Cardiac septum (tissue), 1 donor: Measurements from ENCODE around the gene ZSWIM6. TPM values are rescaled to one million over a fixed set of nuclear protein-coding genes. Genes with fewer than 3 reads are reported as not detected.

ENCODE experiments used
- DNase-seq: peaks from one replicate; pipeline ENCODE4 v3.0.0-alpha.2; 2020; ENCODE audit warnings: low spot score
- intact Hi-C: fragments of 100-400 bp; cut with DNase I; formaldehyde crosslinking; loops from one replicate; pipeline ENCODE4 v1.14.0; 2022
- total RNA-seq: library from RNA; stranded (reverse); fragmentation: NEBNext Ultra II Directional; extraction: Animal tissue kit (Norgen Biotek cat#: 25700); gene quantifications from one replicate; pipeline ENCODE4 v1.2.1, GENCODE V29; 2021
- donor health status: DM: no; HTN: no; CAD: no.

The ZSWIM6 gene
- total RNA-seq, 1 donor from 2014 or later, result 6.7 TPM

DNA sequence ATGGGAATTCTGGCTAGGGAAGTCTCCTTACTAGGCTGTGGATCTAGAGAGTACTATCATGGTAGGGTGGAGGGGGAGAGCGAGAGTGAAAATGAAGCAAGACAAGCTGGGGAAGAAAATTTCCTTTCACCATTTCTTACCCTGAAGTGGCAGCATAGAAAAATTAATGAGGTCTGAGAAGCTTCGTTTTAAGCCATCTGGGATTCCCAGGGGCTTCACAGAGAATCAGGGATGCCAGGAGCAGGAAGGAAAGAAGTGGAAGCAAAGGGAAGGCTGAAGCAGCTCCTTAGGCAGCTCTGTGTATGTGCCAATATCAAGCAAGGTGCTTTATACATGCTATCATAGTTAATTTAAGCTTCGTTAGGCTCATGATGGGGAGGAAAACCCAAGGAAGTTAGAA lies 169.9 kb downstream of the ZSWIM6 start:
- DNase-seq, result no peak
- intact Hi-C loops, result no loop called here

DNA sequence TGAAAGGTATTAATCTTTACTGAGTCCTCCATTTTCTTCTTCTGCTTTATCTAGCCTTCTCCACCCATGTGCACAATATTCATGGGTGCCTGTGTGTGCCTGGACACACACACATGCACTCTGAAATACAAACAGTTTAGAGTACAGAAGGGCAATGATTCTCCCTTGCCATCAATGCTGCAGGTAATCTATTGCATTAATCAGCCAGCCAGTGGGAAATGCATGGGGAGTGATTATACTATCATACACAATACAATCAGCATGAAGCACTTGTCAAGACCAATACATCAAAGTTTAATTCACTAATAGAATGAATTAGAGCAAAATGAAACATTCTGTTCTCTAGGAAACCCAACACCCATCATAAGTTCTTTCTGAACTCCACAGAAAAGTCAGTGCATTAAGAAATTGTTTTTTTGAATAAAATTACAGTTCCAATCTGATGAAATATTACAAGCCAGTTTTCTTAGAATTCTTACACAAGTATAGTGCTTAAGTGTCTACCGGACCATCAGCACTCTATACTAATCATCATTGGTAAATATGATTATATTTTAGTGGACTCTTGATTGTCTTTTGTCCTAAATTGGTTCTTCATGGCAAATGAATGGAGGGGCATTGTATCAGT lies 172.2 kb downstream of the ZSWIM6 start:
- DNase-seq, result no peak
- intact Hi-C loops, result no loop called here

DNA sequence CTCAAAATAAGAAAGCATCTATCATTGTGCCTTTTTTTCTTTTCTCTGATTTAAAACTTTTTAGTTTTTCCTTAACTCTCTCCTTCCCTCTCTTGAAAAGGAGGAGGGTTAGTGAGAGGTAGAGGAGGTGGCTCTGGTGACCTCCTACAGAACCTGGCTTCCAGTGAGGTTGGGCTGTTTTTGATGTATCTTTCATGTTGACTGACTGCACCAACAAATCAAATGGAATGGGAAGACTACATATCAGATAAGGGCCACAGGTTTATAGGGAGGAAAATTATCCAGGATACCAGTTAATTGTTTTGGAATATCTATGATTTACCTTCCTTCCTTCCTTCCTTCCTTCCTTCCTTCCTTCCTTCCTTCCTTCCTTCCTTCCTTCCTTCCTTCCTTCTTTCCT lies 173.2 kb downstream of the ZSWIM6 start:
- no peak for DNase-seq
- intact Hi-C loops, result no loop called here

DNA sequence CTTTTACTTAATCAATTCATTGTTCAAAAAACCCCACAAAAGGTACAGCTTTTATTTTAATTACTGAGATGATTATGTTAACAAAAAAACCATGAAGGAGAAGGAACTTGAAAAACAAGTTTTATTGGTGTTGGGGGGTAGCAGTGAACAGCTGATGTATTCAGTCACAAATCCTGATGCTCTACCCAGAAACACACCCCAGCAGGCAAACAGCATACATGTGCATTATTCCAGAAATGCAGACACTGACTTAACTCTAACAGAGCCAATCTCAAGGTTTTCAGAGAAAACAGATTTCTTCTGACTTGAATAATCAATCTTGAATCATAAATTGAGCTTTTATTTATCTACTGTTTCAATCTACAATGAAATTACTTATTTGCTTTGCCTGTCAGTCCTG lies 175.2 kb downstream of the ZSWIM6 start:
- DNase-seq, result no peak
- intact Hi-C loops, result no loop called here

DNA sequence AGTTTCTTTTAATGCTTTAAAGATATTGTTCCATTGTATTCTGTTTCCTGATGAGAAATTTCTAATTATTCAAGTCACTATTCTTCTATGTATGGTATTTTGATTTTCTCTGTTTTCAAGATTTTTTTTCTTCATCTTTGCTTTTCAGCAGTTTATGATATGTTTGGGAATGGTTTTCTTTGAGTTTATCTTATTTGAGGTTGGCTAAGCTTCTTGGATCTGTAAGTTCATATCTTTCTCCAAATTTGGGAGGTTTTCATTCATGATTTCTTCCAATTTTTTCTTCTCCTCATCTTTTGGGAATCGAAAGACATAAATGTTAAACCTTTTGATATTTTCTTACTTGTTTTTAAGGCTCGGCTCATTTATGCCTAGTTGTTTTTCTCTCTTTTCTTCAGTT lies 184.9 kb downstream of the ZSWIM6 start:
- DNase-seq, result no peak
- intact Hi-C loops, result no loop called here

DNA sequence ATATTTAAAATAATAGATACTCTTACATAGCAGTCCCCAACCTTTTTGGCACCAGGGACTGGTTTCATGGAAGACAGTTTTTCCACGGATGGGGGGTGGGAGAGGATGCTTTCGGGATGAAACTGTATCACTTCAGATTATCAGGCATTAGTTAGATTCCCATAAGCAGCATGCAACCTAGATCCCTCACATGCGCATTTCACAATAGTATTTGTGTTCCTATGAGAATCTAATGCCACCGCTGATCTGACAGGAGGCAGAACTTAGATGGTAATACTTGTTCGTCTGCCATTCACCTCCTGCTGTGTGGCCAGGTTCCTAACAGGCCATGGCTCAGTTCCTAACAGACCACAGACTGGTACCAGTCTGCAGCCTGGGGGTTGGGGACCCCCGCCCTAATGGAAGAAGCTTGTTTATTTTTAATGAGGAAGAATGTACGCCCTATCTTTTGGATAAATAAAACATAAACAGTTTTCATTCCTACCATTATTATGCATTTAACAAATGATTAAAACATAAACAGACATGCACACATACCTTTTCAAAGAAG lies 187.7 kb downstream of the ZSWIM6 start:
- intact Hi-C loops, result no loop called here
- DNase-seq, result no peak

DNA sequence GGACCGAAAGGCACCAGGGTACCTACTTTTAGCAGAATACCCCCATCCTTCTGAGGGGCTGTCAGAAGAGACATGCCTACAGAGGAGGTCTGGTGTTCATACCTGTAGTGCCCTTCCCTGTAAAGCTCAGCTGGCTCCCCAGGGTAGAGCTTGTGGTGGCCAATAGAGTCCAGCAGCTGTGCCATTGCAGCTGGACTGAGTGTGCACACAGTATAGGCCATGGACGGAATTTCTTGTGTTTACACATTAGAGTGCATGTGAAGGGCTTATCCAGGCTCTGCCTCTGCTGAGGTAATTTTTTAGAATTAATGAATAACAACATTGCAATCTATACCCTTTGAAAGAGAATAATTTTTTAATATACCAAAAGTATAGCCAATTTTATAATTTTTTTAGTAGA lies 191.0 kb downstream of the ZSWIM6 start:
- no peak for DNase-seq
- intact Hi-C loops, result no loop called here

DNA sequence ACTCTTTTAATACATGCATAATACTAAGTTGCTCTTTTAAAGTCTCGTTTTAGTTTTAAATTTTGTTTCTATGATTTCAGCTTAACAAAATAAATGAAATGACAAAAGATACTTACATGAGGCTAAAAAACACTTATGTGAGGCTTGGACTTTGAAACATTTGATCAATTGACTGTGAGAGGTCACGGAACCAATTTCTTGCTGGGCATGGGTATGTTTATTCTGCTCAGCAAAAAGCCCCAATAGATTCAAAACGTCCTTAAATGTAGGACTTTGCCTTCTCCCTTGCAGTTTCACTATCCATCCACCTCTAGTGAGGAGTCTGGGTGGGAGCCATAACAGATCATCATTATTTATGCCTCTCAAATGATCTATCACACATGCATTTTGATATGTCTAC lies 191.9 kb downstream of the ZSWIM6 start:
- intact Hi-C loops, result no loop called here

DNA sequence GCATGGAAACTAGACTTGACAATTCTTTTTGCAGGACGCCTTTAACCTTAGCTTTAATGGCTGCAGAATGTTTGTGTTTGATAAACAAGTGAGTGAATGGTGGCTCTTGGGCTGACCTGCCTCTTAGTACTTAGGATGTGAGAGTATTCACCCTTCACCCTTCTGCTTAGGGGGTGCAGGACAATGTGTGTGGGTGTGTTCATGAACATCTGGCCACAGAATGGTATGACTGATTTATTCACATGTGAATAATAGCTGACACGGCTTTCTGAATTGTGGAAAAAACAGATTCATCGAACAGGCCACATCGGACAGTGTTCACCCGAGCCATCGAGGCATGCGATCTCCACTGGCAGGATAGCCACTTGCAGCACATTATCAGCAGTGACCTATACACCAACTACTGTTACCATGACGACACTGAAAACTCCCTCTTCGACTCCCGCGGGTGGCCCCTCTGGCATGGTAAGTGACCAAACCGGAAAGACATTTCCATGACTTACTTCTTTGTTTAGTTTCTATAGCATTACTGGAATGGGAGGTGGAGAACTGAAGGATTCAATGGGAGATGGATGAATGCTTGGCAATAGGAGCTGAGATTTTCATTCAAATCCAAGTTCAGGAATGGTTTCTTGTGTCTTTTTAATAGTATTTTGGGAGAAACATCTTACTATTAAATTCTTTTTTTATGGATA lies 193.6 kb downstream of the ZSWIM6 start:
- intact Hi-C loops, result no loop called here
- no peak for DNase-seq

More for the DNA sequence above, 191.9 kb downstream of the ZSWIM6 start:
- no peak for DNase-seq

DNA sequence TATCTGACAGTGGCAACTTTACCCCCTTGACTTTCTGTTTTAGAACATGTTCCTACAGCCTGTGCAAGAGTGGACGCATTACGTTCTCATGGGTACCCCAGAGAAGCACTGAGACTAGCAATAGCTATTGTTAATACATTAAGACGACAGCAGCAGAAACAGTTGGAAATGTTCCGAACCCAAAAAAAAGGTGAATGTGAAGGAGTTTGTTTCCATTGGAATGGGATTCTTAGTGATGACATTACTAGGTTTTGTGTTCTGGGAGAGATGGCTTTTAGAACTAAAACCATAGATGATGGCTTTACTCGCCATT lies 194.1 kb downstream of the ZSWIM6 start:
- intact Hi-C loops, result no loop called here
- DNase-seq, result no peak

DNA sequence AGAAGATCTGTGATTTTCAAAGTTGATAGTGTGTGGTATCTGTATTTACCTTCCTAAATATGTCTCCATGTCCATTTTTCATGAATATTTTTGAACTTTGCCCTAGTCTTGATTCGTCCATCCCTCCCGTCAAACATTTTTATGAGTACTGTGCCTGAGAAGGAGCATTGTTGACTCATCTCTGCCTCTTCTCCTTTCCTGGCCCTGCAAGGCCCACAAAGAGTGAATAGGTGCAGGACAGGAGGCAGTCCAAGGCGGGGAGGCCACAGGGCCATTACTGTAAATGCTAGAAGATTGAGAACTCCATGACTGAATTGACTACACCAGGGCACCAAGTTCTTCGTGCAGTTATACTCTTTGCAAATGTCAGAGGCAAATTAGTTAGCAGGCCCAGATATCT lies 200.9 kb downstream of the ZSWIM6 start:
- intact Hi-C loops, result no loop called here
- no peak for DNase-seq

DNA sequence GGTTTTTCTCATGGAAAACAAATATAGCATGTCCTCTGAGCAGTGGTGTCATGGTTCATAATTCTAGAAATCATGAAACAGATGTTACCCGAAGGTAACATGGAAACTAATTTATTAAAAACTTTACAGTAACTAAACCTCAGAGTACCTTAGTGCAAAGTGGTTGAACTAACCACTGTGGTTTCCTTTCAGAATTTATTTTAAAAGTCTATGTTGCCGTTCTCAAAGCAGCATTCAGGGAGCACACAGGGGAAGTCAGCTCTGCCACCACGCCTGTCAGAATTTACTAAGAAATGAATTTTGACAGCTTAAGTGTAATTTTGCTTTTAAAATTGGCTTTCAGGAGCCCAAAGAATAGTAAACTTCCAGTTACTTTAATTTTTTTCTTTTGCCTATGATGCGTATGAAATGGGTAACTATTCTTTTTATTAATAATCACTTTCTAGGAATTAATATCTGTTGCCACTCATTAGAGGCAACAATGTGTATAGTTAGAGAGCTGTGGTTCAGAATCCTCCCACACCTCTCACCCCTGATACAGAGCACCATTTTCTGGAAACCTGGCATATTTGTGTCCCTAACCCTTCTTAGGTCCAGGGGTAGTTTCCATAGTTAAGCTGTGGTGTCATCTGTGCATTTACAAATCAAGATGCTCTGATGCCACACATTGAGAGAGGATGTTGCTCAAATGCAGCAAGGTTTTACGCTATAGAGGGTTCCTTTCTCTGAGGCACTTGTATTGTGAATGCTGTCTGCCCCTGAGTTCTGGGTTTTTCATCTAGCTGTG lies 202.6 kb downstream of the ZSWIM6 start:
- intact Hi-C loops, result no loop called here
- DNase-seq, result no peak

DNA sequence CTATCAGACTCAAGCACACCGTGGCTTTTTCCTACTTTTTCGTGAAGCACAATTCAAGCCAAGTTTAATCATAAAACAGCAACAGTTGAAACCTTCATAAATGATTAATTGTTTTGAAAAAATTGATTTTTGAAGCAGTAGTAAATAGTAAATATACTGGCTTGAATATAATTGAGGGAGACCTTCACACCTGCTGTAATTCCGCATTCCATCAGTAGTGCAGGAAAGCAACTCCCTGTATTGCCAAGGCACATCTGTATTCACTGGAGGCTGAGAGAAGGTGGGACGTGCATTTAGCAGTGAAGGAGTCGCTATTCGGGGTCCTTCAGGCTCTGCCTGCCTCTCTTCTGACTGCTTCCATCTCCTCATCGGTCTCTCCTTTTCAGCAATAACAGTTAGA lies 203.8 kb downstream of the ZSWIM6 start:
- intact Hi-C loops, result no loop called here
- DNase-seq, result no peak

DNA sequence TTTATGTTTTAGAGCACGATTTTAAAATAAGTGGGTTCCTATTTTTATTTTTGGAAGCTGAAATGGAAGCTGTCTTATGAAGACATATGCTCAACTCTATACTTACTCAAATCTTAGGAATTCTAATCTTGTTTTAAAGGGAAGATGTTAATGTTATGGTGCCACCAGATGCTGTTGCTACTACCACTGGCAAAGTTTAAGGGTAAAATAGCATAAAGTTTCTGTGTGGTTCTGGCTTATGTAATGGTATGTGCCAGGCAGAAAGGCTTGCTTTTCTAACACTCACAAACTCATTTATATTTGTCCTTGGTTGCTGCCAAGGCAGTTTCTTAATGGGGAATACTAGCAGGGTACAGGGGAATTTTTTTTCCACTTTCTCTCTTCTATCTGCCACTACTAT lies 204.9 kb downstream of the ZSWIM6 start:
- intact Hi-C loops, result no loop called here

DNA sequence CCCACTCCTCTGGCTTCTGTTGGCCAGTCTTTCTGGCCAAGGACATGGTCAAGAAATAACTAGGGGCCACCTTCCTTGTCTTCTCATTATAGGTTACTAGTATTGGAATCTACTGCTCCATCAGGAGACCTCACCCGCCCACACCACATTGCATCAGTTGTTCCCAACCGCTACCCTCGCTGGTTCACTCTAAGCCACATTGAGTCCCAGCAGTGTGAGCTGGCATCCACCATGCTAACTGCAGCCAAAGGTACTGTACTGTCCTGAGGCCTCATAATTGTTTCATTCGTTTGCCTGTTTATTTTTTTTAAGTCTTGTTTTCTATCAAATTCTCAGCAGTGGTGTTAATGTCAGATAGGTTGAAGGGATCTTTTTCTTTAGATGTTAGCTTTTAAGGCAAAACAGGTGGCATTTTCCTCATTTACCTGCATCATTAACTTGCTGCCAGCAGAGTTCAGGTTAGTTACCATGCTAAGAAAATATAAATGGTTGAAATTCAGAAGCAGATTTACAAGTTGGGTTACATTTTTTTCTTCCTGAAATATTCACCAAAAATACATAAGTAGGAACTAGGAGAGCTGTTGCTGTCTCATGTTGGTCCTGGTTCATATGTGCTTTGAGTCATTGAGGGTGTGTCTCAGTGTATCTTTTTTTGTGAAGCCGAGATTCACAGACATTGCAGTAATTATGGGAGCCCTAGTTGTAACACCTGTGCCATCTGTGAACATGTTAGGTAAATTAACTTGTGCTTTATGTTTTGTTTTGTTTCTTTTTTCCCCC lies 206.9 kb downstream of the ZSWIM6 start:
- no peak for DNase-seq
- intact Hi-C loops, result no loop called here

More for the DNA sequence above, 204.9 kb downstream of the ZSWIM6 start:
- DNase-seq, result no peak

DNA sequence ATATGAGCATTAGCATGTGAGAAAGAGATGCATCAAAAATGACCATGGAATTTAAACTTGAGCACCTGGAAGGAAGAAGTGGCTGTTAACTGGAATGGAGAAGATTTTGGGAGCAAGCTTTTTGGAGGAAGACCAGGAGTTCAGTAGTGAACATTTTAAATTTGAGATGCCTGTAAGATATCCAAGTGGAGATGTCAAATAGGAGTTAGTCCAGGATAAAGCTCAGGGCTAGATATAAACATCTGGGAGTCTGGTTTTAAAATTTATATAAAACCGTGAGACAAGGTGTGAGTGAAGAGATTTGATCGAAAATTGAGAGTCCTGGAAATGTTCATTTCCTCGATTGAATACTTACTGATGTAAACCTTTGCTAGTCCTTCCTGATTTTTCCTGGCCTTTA lies 217.5 kb downstream of the ZSWIM6 start:
- no peak for DNase-seq
- intact Hi-C loops, result no loop called here

DNA sequence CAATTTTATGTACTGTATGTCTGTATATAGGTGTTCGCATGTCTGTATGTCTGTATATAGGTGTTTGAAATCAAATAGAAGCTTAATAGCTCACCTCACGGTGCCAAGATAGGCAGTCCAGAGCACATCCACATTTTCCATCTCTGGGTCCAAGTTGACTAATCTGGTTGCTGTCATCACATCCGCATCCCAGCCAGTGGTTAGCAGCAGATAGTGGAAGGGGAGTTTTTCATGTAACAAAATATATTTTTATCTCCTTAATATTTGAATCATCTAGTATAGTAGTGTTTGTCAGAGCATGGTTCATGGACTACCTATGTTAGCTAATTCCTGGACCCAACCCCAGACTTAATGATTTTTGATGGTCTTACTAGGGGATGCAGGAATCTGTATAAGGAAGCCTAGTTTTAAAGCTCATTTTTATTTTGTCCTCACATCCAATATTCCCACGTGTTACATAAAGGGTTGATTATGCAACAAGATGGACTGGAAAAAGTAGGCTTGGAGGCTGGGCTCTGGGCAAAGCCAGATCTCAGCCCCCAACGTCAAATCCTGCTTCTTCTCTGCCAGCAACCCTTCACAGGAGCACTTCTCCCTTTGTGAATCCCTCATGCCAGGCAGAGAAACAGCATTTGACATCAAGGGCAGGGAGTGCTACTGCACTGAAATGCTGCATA lies 219.7 kb downstream of the ZSWIM6 start:
- DNase-seq, result no peak
- intact Hi-C loops, result no loop called here

DNA sequence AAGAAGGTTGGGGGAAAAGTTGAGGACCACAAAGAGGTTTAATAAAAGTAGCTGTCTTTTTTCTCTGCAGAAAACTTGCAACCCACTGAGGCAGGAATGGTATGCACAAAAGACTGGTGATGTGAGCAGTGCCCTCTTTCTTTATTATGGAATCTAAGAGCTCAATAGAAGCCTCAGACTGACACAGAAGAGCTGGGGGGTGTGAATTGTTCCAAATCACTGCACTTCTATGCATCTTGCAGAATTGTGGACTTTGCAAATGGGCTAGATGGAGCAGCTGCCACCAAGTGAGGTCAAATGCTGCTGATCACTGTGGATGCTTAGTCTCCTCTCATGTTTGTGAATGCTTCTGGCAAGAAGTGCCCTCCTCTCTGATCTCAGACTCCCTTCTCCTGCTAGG lies 227.1 kb downstream of the ZSWIM6 start:
- intact Hi-C loops, result no loop called here

DNA sequence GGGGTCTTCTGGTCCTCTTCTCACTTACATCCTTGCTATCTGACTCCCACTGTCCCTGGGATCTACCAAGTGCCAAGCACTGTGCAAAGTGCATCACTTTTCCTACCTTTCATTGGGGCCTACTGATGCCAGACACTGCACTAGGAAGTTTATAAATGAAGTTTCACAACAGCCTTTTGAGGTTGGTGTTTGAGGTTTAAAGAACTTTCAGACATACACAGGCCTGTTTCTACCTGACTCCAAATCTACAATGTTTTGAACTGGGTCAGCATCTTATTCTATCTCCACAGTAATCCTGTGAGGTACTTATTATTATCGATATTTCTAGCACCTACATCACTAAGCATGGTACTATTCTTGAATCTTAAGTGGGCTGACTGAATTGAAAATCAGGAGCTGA lies 227.7 kb downstream of the ZSWIM6 start:
- DNase-seq, result no peak

More for the DNA sequence above, 227.1 kb downstream of the ZSWIM6 start:
- no peak for DNase-seq

More for the DNA sequence above, 227.7 kb downstream of the ZSWIM6 start:
- intact Hi-C loops, result no loop called here
